Measurements from ENCODE around the gene COL4A1.

DNA sequence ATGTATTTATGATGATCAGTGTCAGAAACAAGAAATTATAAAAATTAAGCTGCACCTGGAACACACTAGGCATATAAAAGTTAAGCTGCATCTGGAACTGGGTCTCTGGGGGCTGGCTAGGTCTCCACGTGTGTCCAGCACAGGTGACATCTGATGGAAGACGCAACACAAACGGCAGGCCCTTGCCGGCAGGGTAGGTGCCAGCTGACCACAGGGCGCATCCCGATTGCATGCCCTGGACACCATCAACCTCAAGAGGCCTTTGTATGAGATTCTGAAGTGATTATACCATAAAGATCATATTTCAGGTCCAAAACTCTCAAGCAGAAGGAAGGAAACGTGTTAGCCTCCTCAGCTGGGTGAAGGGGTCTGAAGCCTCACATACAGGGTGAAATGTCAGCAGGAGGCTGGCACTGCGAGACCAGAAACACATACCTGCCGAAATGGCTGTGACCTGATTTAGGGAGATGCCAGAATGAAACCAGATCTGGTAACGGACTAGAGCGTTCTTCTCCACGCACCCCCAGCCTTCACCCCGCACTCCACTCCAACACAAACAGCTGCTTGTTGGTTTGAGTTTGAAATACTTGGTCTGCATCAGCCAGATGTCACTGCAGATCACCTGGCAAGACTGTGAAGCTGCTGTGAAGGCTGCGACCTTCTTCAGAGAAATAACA, 37.3 kb downstream of the COL4A1 start:
- TF ChIP-seq, protein P1, sequence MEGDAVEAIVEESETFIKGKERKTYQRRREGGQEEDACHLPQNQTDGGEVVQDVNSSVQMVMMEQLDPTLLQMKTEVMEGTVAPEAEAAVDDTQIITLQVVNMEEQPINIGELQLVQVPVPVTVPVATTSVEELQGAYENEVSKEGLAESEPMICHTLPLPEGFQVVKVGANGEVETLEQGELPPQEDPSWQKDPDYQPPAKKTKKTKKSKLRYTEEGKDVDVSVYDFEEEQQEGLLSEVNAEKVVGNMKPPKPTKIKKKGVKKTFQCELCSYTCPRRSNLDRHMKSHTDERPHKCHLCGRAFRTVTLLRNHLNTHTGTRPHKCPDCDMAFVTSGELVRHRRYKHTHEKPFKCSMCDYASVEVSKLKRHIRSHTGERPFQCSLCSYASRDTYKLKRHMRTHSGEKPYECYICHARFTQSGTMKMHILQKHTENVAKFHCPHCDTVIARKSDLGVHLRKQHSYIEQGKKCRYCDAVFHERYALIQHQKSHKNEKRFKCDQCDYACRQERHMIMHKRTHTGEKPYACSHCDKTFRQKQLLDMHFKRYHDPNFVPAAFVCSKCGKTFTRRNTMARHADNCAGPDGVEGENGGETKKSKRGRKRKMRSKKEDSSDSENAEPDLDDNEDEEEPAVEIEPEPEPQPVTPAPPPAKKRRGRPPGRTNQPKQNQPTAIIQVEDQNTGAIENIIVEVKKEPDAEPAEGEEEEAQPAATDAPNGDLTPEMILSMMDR (IDR thresholded peaks at IDR 0.05; ENCODE audit: insufficient read depth, low read depth, low read length): no peak
- TF ChIP-seq EZH2 (IDR thresholded peaks at IDR 0.05; ENCODE audit: insufficient read depth, low read length): no peak
